Body of pancreas (tissue), 4 donors: Measurements from ENCODE around the gene AFF2.

Experiments used
- CTCF ChIP-seq, 7 experiments: fragments of 450-650 bp in 4 of 7; fragments of 200-600 bp in 3 of 7; sonication (generic) in 3 of 7; IDR thresholded peaks; one replicate each; pipeline ENCODE4 v1.5.1; 2016 to 2019; ENCODE audit warnings: antibody characterized with exemption in 7 of 7
- POLR2A ChIP-seq, 3 donors: fragments of 450-650 bp; IDR thresholded peaks; one replicate each; pipeline ENCODE4 v1.6.1; 2016; ENCODE audit warnings: antibody characterized with exemption in 3 of 3, mild to moderate bottlenecking in 2 of 3

- TF ChIP-seq POLR2A (IDR thresholded peaks at IDR 0.05) (no peak), CTCF (IDR thresholded peaks at IDR 0.05) (no peak)
Measured at GRCh38 chrX:148904421-148905111, 404.1 kb downstream of the AFF2 start.
